Dedifferentiated amniotic fluid mesenchymal stem cell (primary cell): ENCODE data around the gene MCM5.
A peak's percentile ranks its signal among the peaks of the same experiment; 100 is the strongest.

Source experiments
- DNase-seq: peaks from one replicate; pipeline ENCODE4 v3.0.0-alpha.2; 2016; ENCODE audit errors: extremely low spot score

Gene MCM5

GRCh38 chr22:35403356-35403755, 3.4 kb downstream of the MCM5 start:
- DNase-seq: no peak

- DNase-seq: no peak
Measured at GRCh38 chr22:35404176-35404575, 4.2 kb downstream of the MCM5 start.

GRCh38 chr22:35406443-35406842, 6.5 kb downstream of the MCM5 start:
- no peak for DNase-seq

GRCh38 chr22:35407362-35407761, 7.4 kb downstream of the MCM5 start:
- no peak for DNase-seq

- no peak for DNase-seq
Measured at GRCh38 chr22:35409783-35410662, 10.1 kb downstream of the MCM5 start.

- DNase-seq: no peak
Measured at GRCh38 chr22:35410663-35411034, 10.7 kb downstream of the MCM5 start.

GRCh38 chr22:35411102-35411501, 11.2 kb downstream of the MCM5 start:
- no peak for DNase-seq

- no peak for DNase-seq
Measured at GRCh38 chr22:35413624-35414023, 13.7 kb downstream of the MCM5 start.

GRCh38 chr22:35417606-35418005, 17.7 kb downstream of the MCM5 start:
- no peak for DNase-seq

- no peak for DNase-seq
Measured at GRCh38 chr22:35418088-35418487, 18.1 kb downstream of the MCM5 start.

- no peak for DNase-seq
Measured at GRCh38 chr22:35418731-35419130, 18.8 kb downstream of the MCM5 start.

- no peak for DNase-seq
Measured at GRCh38 chr22:35419756-35420155, 19.8 kb downstream of the MCM5 start.

GRCh38 chr22:35421121-35421520, 21.2 kb downstream of the MCM5 start:
- no peak for DNase-seq

GRCh38 chr22:35422145-35422544, 22.2 kb downstream of the MCM5 start:
- DNase-seq: no peak

GRCh38 chr22:35422936-35423335, 23.0 kb downstream of the MCM5 start:
- DNase-seq: no peak

- no peak for DNase-seq
Measured at GRCh38 chr22:35424081-35424480, 24.1 kb downstream of the MCM5 start.

GRCh38 chr22:35424761-35425160, 24.8 kb downstream of the MCM5 start:
- no peak for DNase-seq

GRCh38 chr22:35425546-35425945, 25.6 kb downstream of the MCM5 start:
- DNase-seq: no peak

- peak; percentile 19 for DNase-seq
Measured at GRCh38 chr22:35425971-35426800, 26.2 kb downstream of the MCM5 start.

- DNase-seq: no peak
Measured at GRCh38 chr22:35426801-35427140, 26.8 kb downstream of the MCM5 start.

- peak; percentile 91 for DNase-seq
Measured at GRCh38 chr22:35430897-35431322, 31.0 kb downstream of the MCM5 start.

- no peak for DNase-seq
Measured at GRCh38 chr22:35431483-35432227, 31.7 kb downstream of the MCM5 start.
